Stimulated activated CD4-positive, alpha-beta T cell treated with anti-CD3 and anti-CD28 coated beads, TNF-alpha, amount 100 ng/mL, for 24 hours (primary cell): Measurements from ENCODE around the gene TENM3.

Experiments
- DNase-seq, 3 experiments: peaks; one replicate each; pipeline ENCODE4 v3.0.0-alpha.2; 2020; ENCODE audit warnings: low read depth in 3 of 3

TENM3 gene

DNA sequence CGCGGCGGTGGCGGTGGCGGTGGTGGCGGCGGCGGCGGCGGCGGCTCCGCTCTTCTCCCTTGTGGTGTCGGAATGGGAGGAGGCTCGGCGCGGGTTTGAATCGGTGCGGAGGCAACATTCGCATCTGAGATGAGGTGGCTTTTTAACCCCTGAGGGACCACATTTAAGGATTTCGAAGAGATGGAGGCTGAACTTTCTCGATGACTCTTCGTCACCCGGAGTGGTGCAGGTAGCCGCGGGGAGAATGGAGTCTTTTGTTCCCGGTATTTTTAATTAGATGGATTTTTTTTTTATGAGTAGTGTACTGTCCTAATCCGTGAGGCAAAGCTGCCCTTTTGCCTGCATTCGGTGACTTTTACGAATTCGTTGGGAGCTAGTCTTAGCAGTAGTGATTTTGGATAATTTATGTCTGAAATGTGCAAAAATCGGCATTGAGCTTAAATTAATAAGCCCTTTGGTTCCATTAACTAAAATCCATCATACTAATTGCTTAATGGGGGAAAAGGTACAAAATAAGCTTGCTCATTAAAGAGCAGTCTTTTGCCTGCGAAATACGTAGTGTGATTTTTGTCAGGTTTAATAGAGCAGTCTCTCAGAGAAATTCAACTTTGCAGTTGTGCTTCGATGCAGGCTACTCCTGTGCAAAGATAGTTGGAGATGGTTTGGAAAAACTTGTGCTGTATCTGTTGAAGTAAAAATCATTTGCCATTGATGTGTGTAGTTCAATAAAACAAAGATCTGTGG lies 206.2 kb downstream of the TENM3 start:
- no peak for DNase-seq

DNA sequence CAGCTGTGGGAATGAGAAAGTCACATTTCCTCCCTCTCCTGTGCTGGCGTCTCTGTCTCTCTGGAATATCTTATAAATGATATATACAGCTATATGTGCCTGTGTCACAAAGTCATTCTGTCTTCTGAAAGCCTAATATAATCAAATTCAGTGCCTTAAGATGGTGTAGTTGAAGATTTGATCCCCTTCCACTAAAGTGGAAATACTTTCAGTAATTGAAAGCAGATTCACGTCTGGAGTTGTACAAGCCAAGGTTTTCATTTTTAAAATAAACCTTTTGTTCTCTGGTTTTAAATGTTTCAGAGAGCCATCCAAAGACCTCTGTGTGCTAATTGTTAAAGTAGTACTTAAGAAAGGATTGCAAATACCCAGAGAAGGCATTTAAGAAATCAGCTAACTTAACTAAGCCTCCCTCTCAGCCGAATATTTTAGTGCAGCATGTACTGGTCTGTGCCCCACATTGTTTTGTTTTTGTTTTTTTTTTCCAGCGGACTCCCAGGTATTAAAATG lies 206.8 kb downstream of the TENM3 start:
- no peak for DNase-seq

DNA sequence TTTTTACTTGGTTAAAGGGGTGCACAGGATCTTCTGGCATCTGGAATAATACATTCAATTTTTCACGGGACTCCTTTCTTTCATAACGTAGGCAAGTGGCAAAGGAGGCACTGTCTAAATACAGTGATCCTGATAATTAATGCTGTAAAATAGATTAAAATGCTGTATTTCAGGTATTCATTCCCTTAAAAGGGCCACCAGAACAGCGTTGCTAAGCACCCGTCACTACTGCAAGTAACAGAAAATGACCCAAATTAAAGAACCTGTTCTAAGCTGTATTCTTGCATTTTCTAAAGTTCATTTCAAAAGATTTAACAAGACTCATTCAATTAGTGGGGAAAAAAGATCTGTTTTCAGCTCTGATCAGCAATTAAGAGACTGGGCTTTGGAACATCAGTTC lies 208.2 kb downstream of the TENM3 start:
- DNase-seq, result no peak

DNA sequence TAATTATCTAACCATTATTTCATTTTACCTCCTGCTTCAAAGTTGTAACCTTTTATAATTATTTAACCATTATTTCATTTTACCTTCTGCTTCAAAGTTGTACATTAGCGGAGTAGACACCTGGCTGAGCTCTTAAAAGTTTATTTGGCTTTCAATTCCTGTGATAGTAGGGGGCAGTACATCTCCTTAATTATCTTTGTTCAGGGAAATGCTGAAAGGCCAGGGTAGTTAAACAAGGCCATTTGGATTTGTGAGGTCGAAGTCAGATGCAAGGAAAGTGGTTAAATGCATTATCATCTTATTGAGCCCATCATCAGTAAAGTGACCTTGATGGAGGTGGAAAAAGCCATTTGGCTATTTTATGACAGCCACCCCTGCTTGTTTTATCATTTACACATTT lies 210.6 kb downstream of the TENM3 start:
- no peak for DNase-seq

DNA sequence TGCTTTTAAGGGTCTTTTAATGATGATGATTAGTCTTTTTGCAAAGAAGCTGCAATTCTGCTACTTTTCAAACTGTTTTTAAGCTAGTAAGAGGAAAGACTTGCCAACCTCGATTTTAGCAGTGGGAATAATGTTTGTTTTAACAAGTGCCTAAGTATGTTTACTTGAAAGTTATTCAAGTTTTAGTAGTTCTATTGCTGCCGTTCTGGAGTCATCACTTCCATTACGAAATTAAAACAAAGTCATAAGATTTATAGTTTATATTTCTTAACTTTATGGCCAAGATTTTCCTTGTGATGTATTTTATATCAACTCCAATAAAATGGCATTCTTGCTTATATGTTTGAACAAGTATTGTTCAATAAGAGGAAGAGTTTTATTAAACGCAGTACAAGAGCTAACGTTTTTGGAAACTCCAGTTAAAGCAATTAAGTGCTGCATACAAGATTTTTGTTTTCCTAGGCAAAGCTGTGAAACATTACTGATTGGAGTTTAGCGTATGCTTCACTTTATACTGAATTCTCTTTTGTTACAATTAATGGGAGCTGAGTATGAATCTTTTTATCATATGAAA lies 211.3 kb downstream of the TENM3 start:
- no peak for DNase-seq

DNA sequence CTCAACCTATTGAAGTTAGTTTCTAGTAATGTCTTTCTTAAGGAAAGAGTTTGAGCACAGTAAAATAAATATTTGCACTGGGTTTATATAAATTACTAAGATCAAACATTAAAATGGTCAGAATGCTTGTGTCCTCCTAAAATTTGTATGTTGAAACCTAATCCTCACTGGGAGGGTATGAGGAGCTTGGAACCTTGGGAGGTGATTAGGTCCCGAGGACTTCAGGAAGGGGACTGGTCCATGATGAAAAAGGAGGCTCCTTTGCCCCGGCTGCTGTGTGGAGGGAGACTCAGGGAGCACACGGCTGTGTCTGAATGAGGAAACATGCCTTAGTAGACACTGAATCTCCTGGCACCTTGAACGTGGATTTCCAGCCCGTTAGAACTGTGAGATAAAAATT lies 221.9 kb downstream of the TENM3 start:
- DNase-seq, result no peak

DNA sequence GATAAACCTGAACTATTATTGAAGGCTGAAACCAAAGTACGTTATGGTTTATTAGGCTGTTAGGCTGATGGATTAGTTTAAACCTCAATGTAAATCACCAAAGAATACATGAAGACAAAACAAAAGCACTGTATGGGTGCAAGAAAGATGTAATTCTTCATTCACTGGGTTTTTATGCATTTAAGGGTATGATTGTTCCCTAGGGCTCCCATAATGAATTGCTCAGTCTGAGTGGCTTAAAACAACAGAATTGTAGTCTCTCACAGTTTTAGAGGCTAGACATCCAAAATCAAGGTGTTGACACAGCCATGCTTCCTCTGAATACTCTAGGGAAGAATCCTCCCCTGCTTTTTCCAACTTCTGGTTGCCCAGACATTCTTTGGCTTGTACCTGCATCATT lies 222.8 kb downstream of the TENM3 start:
- DNase-seq, result no peak

DNA sequence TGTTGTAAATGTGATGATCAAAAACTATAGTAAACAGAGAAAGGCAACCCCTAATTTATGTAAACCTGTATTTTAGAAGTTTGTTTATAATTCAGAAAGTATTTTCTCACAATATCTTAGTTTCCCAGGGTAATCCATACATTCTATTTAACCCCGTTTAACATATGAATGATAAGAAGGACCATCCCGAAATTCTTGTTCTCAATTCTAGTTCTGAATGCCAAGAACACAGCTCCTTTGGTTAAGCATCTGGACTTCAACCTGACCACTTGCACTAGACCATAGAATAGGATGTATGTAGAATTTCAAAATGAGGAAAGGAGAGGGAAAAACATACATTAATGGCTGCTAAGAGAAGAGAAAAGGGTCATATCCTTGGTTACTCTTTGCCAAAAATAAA lies 227.0 kb downstream of the TENM3 start:
- DNase-seq, result no peak

DNA sequence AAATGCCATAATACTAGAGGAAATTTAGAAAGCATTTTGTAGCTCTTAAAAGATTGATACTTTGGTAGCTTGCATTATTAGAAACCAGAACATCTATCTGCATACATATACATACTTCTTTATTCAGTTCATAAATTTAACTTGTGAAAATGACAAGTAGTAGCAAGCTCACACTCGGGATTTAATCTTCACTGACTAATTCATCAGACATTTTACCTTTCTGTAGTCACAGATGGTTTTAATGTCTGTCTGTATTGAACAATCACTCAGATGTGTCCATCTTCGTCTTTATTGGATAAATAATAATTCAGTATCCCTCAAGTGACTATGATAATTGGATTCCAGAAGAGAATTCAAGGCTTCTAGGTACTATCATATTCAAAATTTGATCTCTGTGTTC lies 232.3 kb downstream of the TENM3 start:
- no peak for DNase-seq

DNA sequence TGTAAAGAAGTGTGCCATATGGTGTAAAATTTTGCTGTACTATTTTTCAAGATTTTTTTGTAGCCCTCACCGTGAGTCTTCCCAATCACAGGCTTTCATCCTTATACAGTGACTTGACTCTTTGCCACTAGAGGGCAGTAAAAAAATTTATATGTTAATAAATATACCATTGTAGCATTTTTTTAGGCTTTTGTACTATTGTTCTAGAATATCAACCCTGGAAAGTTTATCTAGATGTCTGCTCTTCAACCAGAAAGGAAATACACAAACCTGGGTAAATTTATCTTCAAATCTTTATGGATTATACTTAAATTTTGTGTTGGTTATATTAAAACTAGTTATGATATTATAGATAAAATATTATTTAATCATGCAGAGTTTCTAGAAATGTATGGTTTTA lies 235.3 kb downstream of the TENM3 start:
- DNase-seq, result no peak

DNA sequence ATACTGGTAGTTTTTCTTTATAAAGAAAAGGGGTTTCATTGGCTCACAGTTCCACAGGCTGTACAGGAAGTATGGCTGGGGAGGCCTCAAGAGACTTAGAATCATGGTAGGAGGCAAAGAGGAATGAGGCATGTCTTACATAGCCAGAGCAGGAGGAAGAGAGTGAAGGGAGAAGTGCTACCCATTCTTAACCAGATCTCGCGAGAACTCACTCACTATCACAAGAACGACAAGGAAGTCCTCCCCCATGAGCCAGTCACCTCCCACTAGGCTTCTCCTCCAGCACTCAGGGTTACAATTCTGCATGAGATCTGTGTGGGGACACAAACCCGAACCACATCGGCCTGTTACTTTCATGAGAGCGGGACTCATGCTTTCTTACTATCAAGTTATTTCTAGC lies 240.5 kb downstream of the TENM3 start:
- no peak for DNase-seq

DNA sequence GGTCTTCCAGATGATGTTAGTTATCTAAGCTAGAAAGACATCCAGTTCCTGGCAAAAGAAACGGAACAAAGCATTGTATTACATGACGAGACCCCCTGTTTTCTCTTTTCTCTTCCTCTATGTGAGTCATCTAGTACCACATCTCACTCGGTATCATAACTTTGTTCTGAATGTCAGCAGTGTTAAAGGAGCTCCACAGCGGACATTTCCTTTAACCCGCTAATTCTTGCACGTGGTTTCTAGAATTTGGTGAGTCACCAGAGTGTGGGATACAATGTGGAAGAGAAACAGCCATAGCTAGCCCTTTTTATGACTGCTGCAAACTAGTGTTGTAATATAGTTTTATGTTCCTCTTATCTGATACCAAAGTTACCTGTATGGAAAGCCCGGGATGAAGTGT lies 243.7 kb downstream of the TENM3 start:
- no peak for DNase-seq

DNA sequence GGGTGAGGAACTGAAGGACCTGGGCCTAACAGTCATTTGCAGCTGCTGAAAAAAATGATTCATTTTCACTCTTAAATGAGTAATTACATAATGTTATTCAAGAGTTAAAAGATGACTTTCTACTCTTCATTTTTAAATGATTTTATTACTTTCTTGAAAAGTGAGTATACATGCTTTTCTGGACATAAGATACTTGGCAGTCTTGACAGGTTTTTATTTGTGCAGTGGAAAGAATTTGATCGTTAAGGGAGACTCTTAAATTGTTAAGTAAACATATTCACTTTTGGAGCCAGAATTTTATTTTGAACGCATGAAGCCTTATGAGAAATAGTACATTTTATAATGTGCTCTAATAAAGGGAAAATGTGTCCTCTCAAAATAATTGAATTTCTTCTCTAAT lies 245.7 kb downstream of the TENM3 start:
- DNase-seq, result no peak

DNA sequence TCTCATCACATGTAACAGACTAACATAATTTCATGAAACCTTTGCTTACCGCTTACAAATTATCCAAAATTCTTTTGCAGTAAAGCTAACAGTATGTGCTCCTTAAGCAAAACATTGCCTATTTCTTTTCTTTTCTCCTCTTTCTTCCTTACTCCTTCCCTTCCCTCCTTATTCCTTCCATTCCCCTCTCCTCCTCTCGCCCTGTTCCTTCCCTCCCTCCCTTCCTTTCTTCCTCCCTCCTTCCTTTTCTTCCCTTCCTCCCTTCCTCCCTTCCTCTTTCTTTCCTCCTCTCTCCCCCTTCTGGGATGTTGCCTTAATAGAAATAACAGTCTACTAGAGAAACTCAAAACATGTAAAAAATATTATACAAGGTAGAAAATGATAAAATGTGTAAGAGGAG lies 246.4 kb downstream of the TENM3 start:
- DNase-seq, result no peak

DNA sequence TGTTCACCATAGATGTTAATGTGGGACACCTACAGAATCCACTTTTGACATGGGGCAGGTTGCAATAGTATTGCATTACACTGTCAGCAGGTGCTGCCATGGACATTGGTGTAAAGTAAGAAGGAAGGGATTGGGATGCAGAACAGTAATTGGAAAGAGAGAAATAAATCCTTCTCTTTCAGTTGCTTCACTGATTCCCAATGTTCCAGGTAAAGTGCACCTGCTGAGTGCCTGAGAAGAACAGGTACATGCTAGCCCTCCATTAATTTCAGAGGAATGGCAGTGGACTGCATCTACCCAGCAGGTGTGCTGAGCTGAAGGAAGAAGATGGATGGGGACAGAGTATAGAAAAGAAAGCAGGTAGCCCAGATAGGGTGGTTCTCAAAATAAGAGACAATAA lies 248.5 kb downstream of the TENM3 start:
- DNase-seq, result no peak

DNA sequence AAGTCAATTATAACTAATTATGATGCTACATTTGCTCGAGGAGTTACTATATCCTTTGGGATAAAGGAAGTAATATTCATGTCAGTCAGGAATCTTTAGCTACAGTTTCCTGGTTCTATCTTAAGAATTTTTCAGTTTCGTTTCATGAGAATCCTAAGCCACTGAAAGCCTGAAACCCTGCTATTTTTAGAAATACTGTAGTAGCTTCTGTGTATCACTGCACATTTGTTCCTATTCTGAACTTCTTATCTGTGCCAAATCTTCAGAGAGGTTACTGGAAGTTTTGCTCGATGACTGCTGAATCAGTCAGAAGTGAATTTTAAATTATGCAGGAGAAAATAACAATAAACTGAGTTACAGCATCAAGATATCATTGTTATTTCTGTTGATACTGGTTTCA lies 249.2 kb downstream of the TENM3 start:
- no peak for DNase-seq

DNA sequence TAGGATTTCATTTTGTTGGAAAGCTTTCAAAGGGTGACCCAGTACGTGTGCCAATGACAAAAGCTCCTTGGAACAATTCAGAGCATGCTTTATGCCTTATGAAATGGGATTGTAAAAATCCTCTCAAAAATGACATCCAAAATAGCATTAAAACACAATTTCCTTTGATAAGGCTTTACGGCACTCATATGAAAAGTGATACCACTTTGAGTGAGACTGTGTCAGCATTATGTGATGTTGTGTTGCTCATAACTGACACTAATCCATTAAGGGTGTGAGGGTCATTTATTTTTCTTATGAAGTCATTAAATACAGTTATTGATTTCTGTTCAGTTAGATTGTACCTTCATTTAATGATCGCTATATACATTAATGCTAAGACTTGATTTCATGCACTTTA lies 250.2 kb downstream of the TENM3 start:
- no peak for DNase-seq

DNA sequence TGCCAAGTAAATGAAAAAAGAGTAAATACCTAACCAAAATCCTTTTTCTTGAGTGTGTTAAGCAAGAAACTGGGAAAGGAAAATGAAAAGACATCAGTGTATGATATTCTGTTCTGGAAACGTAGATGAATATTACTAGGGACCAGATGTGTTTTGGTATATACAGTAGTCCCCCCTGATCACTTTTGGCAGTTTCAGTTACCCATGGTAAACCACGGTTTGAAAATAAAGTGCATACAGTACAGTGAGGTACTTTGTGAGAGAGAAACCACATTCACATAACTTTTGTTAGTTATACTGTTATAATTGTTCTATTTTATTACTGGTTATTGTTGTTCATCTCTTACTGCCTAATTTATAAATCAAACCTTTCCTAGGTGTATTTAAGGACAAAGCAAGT lies 250.9 kb downstream of the TENM3 start:
- no peak for DNase-seq

DNA sequence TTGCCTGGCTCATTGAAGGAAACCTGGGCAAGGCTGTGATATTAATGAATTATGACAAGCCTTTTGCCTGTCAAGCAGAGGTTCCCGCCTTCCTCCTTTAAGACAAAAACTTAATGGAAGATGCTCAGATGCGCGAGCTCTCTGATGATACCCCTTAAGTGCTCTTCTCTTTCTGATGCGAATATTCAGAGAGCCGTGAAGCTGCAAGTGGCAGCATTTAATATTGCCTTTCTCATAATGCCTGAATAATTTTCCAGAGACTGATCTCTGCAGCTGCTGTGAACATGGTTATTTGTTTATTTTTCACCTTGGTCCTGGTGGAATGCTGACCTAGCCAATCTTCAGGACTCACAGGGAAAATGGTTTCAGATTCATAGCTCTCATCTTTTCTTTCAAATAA lies 251.8 kb downstream of the TENM3 start:
- no peak for DNase-seq

DNA sequence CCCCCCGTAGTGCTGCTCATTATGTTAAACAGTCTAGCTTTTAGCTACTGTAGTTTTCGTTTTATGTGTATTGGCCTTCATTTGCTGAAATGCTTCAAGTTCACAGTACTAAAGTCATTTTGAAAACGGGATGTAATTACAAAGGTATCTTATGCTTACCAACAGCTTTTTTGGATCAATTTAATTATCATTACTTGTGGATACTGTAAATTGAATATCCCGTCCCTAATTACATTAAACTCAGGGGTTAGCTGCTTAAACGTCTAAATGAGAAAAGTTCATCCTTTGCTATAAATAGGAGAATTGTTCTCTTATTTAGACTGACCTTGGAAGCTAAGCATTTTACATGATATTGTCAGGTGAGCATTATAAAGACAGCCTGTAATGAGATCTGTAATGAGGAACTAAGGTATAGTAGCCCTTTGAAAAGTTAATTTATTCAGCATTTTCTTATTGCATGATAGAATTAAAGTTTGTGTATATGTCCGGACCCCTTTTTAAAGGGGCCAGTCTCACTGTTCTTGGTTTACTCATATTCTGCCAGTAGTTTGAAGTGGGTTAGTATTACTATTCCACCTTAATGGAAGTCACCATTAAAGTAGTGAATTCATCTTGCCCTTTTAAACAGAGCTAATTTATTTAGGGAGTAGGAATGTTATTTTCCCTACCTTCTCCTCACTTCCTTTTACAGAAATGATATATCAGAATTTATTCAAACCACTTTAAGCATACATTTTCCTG lies 252.6 kb downstream of the TENM3 start:
- DNase-seq, result no peak

DNA sequence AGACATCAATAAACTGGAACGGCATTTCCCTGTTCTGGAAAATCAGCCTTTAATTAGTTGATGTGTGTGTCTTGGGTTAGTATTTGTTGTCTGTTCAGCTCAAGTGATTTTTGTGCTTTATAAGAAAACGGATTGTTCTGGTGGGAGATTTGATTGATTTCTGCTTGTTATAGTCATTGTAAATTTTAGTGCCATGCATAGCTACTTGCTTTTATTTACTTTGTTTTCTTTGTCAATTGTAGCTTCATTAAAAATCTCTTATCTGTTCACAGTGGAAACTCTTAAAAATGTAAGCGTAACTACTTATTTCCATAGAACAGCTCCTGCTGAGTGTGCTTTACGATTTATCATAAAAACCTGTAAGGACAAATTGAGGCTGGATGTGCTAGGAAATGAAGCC lies 253.2 kb downstream of the TENM3 start:
- no peak for DNase-seq

DNA sequence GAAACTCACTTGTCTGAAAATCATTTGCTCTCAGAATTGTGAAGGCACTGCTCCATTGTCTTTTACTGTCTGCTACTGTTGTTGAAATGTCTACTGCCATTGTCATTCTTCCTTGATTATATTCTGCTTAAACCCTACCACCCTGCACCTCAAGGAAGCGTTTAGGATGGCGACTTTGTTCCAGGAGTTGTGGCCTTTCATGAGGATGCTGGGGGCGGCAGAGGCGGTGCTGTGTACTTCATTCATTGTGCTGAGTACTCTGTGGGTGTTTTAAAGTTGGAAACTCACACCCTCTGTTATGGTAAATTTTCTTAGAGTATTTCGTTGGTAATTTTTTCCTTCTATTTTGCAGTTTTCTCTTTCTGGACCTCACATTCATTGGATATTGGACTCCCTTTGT lies 258.9 kb downstream of the TENM3 start:
- DNase-seq, result no peak

DNA sequence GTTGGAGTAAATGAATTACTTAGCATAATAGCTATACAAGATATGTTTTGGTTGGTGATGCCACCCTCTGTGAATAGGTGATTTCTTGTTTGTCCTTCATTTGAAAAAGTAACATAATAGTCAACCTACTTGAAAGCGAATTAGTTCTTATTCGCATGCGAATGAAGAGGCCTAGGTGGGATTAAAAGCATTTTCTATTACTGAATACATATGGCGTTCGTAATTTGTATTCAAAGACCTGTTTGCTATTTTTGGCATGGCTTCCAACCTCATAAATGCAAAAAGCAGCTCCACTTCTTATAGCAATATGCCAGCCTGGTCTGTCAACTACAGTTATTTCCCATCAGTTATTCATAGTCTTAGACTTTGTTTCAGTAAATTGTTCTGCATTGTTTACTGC lies 261.3 kb downstream of the TENM3 start:
- no peak for DNase-seq
